MM.1S (cell line): ENCODE measurements around the gene TIGAR.

Source experiments
- DNase-seq: peaks from one replicate; pipeline ENCODE4 v3.0.0-alpha.2; 2015
- H2AFZ ChIP-seq: fragments of 300-600 bp; sonication (generic); 2 replicates; pipeline ENCODE4 v1.6.0; 2016; ENCODE audit warnings: antibody characterized with exemption, low read length
- H3F3A ChIP-seq: fragments of 300-600 bp; sonication (generic); 2 replicates; pipeline ENCODE4 v1.6.1; 2016; ENCODE audit warnings: mild to moderate bottlenecking, antibody characterized with exemption, low read length, moderate library complexity, mixed read lengths; ENCODE audit not compliant: insufficient read depth
- H3K27ac ChIP-seq: fragments of 300-600 bp; sonication (generic); 2 replicates; pipeline ENCODE4 v1.5.1; 2016; ENCODE audit warnings: mild to moderate bottlenecking, low read length
- H3K27me3 ChIP-seq: fragments of 300-600 bp; sonication (generic); replicated peaks from 2 replicates; pipeline ENCODE4 v1.6.0; 2016; ENCODE audit warnings: low read length; ENCODE audit not compliant: insufficient read depth
- H3K36me3 ChIP-seq: fragments of 300-600 bp; sonication (generic); replicated peaks from 2 replicates; pipeline ENCODE4 v1.6.1; 2016; ENCODE audit warnings: mild to moderate bottlenecking, low read length, mixed read lengths; ENCODE audit not compliant: insufficient read depth
- H3K4me1 ChIP-seq: fragments of 300-600 bp; sonication (generic); 2 replicates; pipeline ENCODE4 v1.6.1; 2016; ENCODE audit warnings: low read length, mixed read lengths
- H3K4me2 ChIP-seq: fragments of 300-600 bp; sonication (generic); 2 replicates; pipeline ENCODE4 v1.6.0; 2016; ENCODE audit warnings: low read depth, low read length
- H3K4me3 ChIP-seq: fragments of 300-600 bp; sonication (generic); 2 replicates; pipeline ENCODE4 v1.5.1; 2016; ENCODE audit warnings: low read length, mixed read lengths
- H3K79me2 ChIP-seq: fragments of 300-600 bp; sonication (generic); 2 replicates; pipeline ENCODE4 v1.6.1; 2016; ENCODE audit warnings: mixed run types, low read length, mixed read lengths
- H3K9ac ChIP-seq: fragments of 300-600 bp; sonication (generic); 2 replicates; pipeline ENCODE4 v1.6.1; 2016; ENCODE audit warnings: low read length, mixed read lengths
- H3K9me2 ChIP-seq: fragments of 300-600 bp; sonication (generic); replicated peaks from 2 replicates; pipeline ENCODE4 v1.6.1; 2016; ENCODE audit warnings: mild to moderate bottlenecking, low read length, mixed read lengths; ENCODE audit not compliant: insufficient read depth
- H3K9me3 ChIP-seq: fragments of 300-600 bp; sonication (generic); replicated peaks from 2 replicates; pipeline ENCODE4 v1.6.1; 2016; ENCODE audit warnings: mild to moderate bottlenecking, low read length, mixed read lengths; ENCODE audit not compliant: insufficient read depth
- H4K20me1 ChIP-seq: fragments of 300-600 bp; sonication (generic); 2 replicates; pipeline ENCODE4 v1.6.1; 2016; ENCODE audit warnings: mild to moderate bottlenecking, low read length, moderate library complexity, mixed read lengths; ENCODE audit not compliant: insufficient read depth
- CTCF ChIP-seq: fragments of 300-600 bp; sonication (generic); IDR thresholded peaks from 2 replicates; pipeline ENCODE4 v1.5.1; 2016; ENCODE audit warnings: antibody characterized with exemption, low read length, mixed read lengths
- EZH2 ChIP-seq: fragments of 300-600 bp; sonication (generic); optimal IDR thresholded peaks from 2 replicates; pipeline ENCODE3; 2017; ENCODE audit warnings: low read depth, mild to moderate bottlenecking, antibody characterized with exemption, low read length, mixed read lengths
- EZH2phosphoT487 ChIP-seq: fragments of 300-600 bp; sonication (generic); IDR thresholded peaks from 2 replicates; pipeline ENCODE4 v1.6.1; 2018; ENCODE audit warnings: antibody characterized with exemption, low read length

Gene TIGAR

GRCh38 chr12:4325966-4326365 lies 5.0 kb downstream of the TIGAR start:
- H3K27me3 ChIP-seq: no peaks in the 10 kb centered on the region
- peaks cover 3% of the 10 kb centered on the region; the same call in 1 of the 2 replicates for H3K79me2 ChIP-seq
- no peaks in the 10 kb centered on the region for H3K4me1 ChIP-seq
- H3K4me3 ChIP-seq: no peak overlapping the region
- no peaks in the 10 kb centered on the region for H3K9me3 ChIP-seq
- H4K20me1 ChIP-seq: no peaks in the 10 kb centered on the region
- no peak for DNase-seq
- TF ChIP-seq EZH2phosphoT487 (no peak), EZH2 (no peak), CTCF (no peak)
- no peak overlapping the region for H3K27ac ChIP-seq
- H3K9me2 ChIP-seq: no peaks in the 10 kb centered on the region
- no peak overlapping the region for H2AFZ ChIP-seq
- no peaks in the 10 kb centered on the region for H3K36me3 ChIP-seq
- H3K9ac ChIP-seq: no peak overlapping the region
- H3K4me2 ChIP-seq: no peak overlapping the region
- H3F3A ChIP-seq: no peaks in the 10 kb centered on the region

GRCh38 chr12:4327293-4327692 lies 6.3 kb downstream of the TIGAR start:
- H2AFZ ChIP-seq: no peak overlapping the region
- no peak overlapping the region for H3K4me2 ChIP-seq
- no peaks in the 10 kb centered on the region for H3K36me3 ChIP-seq
- DNase-seq: no peak
- no peaks in the 10 kb centered on the region for H3F3A ChIP-seq
- H3K27ac ChIP-seq: no peak overlapping the region
- TF ChIP-seq EZH2phosphoT487 (no peak), CTCF (no peak), EZH2 (no peak)
- H3K79me2 ChIP-seq: 0 out of 2 replicates have a peak, but pooled peaks cover under 1% of the 10 kb centered on the region
- H3K4me1 ChIP-seq: no peaks in the 10 kb centered on the region
- no peaks in the 10 kb centered on the region for H3K27me3 ChIP-seq
- H3K9ac ChIP-seq: no peak overlapping the region
- no peak overlapping the region for H3K4me3 ChIP-seq
- H4K20me1 ChIP-seq: no peaks in the 10 kb centered on the region
- no peaks in the 10 kb centered on the region for H3K9me2 ChIP-seq
- H3K9me3 ChIP-seq: no peaks in the 10 kb centered on the region

GRCh38 chr12:4330203-4330602 lies 9.2 kb downstream of the TIGAR start:
- no peaks in the 10 kb centered on the region for H3K36me3 ChIP-seq
- H3K4me1 ChIP-seq: no peaks in the 10 kb centered on the region
- H3K4me2 ChIP-seq: no peak overlapping the region
- H3K79me2 ChIP-seq: no peaks in the 10 kb centered on the region
- no peak overlapping the region for H3K4me3 ChIP-seq
- no peak overlapping the region for H3K27ac ChIP-seq
- no peaks in the 10 kb centered on the region for H3K27me3 ChIP-seq
- no peaks in the 10 kb centered on the region for H3K9me3 ChIP-seq
- no peak for TF ChIP-seq EZH2phosphoT487
- TF ChIP-seq EZH2: no peak
- TF ChIP-seq CTCF: no peak
- no peaks in the 10 kb centered on the region for H4K20me1 ChIP-seq
- no peak for DNase-seq
- no peak overlapping the region for H2AFZ ChIP-seq
- H3K9ac ChIP-seq: no peak overlapping the region
- no peaks in the 10 kb centered on the region for H3F3A ChIP-seq
- no peaks in the 10 kb centered on the region for H3K9me2 ChIP-seq
